ENCODE data around the gene MYF5.

The MYF5 gene

GRCh38 chr12:80756875-80757274 lies 40.2 kb downstream of the MYF5 start:
- no peak for TF ChIP-seq CTCF (conservative IDR thresholded peaks at IDR 0.05; ENCODE audit: low read depth, low read length)
- peak; percentile 20 for DNase-seq (ENCODE audit: low read depth)
- no peak overlapping the region for H3K4me3 ChIP-seq (ENCODE audit: low read depth, low read length)

GRCh38 chr12:80761838-80762237 lies 45.1 kb downstream of the MYF5 start:
- no peak overlapping the region for H3K4me3 ChIP-seq (ENCODE audit: low read depth, low read length)
- no peak for TF ChIP-seq CTCF (conservative IDR thresholded peaks at IDR 0.05; ENCODE audit: low read depth, low read length)
- DNase-seq (ENCODE audit: low read depth), result peak; percentile 34

GRCh38 chr12:80763874-80764273 lies 47.2 kb downstream of the MYF5 start:
- peak; percentile 63 for TF ChIP-seq CTCF (conservative IDR thresholded peaks at IDR 0.05; ENCODE audit: low read depth, low read length)
- peak; percentile 81 for DNase-seq (ENCODE audit: low read depth)
- H3K4me3 ChIP-seq (ENCODE audit: low read depth, low read length), result no peak overlapping the region

- no peak for TF ChIP-seq CTCF (conservative IDR thresholded peaks at IDR 0.05; ENCODE audit: low read depth, low read length)
- DNase-seq (ENCODE audit: low read depth), result no peak
- no peak overlapping the region for H3K4me3 ChIP-seq (ENCODE audit: low read depth, low read length)
Observed at GRCh38 chr12:80766210-80766609, 49.5 kb downstream of the MYF5 start.

GRCh38 chr12:80766897-80767296 lies 50.2 kb downstream of the MYF5 start:
- no peak for TF ChIP-seq CTCF (conservative IDR thresholded peaks at IDR 0.05; ENCODE audit: low read depth, low read length)
- no peak overlapping the region for H3K4me3 ChIP-seq (ENCODE audit: low read depth, low read length)
- no peak for DNase-seq (ENCODE audit: low read depth)

Measured in choroid plexus epithelial cell (primary cell).